Fibroblast of peridontal ligament (primary cell): Measurements from ENCODE around the gene RLIM.
"Not testable (repeated sequence)": the region's sequence is repeated elsewhere in the genome, so short reads cannot be mapped to it uniquely, and the experiment has no call there.

Source experiments
- DNase-seq: peaks from one replicate; pipeline ENCODE4 v3.0.0-alpha.2; 2010; ENCODE audit errors: extremely low read depth

Gene RLIM, protein sequence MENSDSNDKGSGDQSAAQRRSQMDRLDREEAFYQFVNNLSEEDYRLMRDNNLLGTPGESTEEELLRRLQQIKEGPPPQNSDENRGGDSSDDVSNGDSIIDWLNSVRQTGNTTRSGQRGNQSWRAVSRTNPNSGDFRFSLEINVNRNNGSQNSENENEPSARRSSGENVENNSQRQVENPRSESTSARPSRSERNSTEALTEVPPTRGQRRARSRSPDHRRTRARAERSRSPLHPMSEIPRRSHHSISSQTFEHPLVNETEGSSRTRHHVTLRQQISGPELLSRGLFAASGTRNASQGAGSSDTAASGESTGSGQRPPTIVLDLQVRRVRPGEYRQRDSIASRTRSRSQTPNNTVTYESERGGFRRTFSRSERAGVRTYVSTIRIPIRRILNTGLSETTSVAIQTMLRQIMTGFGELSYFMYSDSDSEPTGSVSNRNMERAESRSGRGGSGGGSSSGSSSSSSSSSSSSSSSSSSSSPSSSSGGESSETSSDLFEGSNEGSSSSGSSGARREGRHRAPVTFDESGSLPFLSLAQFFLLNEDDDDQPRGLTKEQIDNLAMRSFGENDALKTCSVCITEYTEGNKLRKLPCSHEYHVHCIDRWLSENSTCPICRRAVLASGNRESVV

DNA sequence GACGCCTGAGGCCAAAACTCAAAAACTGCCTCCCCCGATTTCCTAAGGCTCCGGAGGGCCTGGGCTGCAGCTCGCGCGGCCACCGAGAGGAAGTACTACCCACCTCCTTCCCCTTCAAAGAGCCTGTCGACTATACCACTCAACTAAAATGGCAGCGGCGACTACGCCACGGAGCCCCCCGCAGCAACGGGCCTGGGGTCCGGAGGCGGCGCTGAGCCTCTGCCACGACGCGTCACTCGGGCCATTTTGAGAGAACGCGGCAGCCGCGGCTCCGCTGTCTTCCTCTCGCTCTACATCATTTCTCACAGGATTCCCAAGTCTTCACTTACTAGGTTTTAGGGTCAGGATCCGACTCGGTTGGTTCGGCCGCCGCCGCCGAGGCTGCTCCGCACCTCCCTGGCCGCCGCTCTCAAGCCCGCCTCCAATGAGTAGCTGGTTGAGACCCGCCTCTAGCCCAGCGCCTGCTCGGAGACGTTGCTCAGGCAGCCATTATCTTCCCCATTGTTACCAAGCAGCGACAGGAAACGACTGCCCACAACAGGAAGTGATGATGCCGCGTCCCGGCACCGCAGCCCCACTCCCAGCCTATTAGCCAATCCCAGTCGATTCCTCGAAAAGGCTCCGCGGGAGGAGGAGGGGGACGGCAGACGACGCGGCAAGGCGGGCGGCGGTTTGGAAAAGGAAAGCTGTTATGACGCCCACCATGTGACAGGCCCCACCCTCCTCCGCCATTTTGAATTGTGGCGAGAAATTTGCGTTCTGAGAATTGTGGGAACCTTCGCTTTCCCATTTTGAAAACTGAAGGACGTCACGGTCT, at the start of gene RLIM:
Gene RLIM (minus strand): TSS at position 532 of the 817 bp plus-strand sequence. CDS start 18,647 bp downstream, outside the sequence.
- peak; percentile 94 for DNase-seq

DNA sequence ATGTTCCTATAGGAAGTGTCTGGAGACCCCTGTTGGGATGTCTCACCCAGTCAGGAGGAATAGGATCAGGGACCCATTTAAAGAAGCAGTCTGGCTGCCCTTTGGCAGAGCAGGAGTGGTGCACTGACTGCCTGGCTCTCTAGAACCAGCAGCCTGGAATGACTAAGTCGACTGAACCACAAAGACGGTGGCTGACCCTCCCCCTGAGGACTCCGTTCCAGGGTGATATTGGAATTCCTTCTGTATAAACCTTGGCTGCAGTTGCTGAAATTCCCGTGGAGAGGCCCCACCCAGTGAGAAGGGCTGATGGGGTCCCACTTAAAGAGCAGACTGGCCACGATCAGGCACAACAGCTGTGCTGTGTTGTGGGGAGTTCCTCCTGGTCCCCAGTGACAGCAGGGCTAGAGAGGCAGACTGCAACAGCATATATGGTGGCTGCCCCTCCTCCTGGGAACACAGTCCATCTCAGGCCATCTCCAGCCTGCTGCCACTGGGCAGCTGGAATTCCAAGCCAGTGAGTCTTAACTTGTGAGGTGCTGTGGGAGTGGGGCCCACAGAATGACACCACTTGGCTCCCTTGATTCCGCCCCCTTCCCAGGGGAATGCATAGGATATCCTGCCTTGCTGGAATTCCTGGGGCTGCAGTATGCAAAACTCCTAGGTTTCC, 41.8 kb upstream of the RLIM start:
- peak; percentile 1 for DNase-seq

DNA sequence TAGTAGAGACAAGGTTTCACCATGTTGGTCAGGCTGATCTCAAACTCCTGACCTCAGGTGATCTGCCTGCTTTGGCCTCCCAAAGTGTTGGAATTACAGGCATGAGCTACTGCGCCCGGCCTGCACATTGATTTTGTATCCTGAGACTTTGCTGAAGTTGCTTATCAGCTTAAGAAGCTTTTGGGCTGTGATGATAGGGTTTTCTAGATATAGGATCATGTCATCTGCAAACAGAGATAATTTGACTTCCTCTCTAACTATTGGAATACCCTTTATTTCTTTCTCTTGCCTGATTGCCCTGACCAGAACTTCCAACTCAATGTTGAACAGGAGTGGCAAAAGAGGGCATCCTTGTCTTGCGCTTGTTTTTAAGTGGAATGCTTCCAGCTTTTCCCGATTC, 40.5 kb upstream of the RLIM start:
- DNase-seq, result not testable (repeated sequence)

DNA sequence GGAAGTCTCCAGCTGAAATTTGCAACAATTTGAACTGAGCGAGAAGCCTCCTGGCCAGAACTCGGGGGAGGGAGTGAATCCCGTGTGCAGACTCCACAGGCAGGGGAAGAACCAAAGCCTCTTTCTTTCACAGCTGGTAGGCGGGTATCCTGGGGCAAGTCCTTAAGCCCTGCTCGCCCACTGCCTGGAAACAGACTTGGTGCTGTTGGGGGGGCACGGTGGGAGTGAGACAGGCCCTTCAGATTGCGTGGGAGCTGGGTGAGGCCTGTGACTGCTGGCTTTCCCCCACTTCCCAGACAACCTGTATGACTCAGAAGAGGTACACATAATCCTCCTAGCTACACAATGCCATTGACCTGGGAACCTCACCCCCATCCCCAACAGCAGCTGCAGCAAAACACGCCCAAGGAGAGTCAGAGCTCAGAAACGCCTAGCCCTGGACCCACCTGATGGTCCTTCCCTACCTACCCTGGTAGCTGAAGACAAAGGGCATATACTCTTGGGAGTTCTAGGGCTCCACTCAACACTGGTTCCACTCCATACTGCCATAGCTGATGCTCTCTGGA, 22.4 kb upstream of the RLIM start:
- no peak for DNase-seq

DNA sequence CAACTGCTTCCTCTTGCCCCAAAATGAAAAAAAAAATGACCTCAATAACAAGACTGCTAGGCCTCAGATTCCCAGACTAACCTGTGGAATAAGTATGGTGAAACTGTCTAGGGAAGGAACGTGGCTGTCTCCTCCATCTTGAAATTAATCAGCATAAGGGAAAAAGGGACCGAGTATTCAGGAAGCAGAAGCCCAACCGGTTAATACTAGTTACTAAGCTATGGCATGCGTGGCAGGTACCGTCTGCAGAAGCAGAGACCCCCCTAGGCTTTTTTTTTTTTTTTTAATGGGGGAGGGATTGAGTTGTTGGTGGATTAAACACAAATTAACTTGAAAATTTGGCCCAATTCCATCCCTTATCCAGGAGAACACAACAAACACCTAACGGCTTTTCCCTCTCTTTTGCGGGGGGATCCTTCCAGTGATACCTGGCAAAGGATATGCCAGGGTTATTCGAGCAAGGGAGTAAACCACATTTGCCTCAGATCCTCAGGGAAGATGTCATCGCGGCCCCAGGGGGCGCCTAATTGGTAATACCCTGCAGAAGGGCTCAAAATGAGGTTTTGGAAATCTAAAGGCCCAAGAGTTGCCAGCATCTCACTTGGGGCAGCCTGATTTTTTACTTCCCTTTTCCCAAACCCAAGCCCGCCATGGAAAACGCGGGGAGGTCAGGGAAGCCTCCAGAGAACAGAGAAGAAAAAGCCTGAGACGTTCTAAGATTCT, 893 bp downstream of the RLIM start:
- DNase-seq, result peak; percentile 47

DNA sequence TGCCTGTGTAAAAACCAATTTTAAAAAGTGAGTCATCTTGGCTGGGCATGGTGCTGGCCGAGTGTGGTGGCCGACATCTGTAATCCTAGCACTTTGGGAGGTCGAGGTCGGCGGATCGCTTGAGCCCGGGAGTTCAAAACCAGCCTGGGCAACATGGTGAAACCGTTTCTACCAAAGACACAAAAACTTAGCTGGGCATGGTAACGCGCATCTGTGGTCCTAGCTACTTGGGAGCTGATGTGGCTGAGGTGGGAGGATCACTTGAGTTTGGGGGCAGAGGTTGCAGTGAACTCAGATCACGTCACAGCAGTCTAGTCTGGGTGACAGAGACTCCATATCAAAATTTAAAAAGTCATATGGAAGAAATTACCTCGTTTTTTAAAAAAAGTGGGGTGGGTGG, 7.6 kb downstream of the RLIM start:
- no peak for DNase-seq

DNA sequence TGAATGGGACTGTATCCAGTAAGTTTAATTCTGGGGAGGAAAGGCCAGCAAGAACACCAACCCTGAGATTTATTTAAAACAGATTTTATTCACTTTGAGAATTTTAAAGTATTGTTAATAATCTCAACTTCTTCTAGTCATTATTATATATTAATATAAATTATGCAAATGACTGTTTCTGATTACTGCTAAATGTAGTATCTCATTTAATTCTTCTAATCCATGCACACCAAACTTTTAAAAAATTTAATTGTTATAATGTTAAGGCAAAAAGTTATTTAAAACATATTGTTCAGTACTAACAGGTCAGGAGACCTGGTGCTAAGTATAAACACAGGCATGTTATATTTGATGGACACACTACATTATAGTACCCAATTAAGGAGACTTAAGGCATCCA, 8.1 kb downstream of the RLIM start:
- no peak for DNase-seq

DNA sequence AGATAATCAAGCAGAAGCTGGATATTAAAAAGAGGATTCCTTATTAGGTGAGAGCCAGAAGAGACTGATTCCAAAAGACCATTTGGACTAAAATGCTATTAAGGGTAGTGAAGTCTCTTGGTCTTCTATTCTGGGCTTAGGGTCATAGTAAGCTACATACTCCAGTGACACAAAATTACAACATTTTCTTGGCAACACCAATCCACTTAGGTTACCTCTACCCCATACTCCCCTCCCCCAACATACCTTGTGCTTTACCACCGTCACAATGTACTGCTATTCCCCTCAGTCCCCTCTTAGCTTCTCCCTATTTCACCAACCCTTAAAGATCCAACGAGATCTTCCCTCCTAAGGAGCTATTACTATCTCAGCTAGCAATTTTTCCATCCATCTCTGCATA, 11.4 kb downstream of the RLIM start:
- DNase-seq, result no peak

DNA sequence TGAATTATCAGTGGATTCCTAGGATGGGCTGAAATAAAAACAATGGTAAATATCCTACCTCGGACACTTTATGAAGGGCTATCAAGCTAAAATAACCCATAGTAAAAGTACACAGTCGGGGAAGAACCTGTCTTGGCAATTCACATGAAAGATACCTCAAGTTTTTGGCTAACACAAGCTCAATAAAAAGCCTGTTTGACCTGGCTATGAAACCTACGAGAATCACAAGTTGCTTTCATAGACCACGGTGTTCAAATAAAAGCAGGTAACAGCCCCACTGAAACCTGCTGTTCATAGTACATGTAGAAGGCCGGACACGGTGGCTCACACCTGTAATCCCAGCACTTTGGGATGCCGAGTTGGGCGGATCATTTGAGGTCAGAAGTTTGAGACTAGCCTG, 12.3 kb downstream of the RLIM start:
- no peak for DNase-seq

DNA sequence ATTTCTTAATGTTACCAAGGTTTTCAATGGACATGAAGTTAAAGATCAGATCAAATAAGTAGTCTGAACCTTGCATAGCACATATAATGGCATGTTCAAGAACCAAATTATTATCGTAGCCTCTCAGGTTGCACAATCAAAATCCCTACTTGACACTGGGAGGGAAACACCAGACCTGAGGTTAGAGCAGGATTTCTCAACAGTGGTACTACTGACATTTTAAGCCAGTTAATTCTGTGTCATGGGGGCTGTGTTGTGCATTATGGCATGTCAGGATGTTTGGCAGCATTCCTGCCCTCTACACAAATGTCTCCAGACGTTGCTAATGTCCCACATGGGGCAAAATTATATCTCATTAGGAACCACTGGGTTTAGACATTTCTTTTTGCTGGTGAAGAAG, 20.8 kb downstream of the RLIM start:
- no peak for DNase-seq

DNA sequence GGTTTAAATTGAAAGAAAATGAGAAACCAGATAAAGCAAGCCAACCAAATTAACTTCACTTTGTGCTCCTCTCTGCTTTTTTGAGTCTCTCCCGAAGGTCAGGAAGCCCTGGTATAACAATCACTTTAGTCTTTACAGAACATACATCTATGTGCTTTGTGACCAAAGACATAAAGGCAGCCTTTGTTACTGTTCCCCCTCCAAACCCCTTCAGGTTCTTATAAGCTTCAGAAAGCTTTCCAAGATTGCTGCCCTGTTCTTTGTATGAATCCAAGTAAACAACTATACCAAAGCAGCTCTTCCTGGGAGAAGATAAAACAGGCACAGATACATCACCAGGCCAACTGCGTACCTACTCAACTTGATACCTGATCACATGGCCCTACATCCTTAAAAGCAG, 28.7 kb downstream of the RLIM start:
- DNase-seq, result no peak

DNA sequence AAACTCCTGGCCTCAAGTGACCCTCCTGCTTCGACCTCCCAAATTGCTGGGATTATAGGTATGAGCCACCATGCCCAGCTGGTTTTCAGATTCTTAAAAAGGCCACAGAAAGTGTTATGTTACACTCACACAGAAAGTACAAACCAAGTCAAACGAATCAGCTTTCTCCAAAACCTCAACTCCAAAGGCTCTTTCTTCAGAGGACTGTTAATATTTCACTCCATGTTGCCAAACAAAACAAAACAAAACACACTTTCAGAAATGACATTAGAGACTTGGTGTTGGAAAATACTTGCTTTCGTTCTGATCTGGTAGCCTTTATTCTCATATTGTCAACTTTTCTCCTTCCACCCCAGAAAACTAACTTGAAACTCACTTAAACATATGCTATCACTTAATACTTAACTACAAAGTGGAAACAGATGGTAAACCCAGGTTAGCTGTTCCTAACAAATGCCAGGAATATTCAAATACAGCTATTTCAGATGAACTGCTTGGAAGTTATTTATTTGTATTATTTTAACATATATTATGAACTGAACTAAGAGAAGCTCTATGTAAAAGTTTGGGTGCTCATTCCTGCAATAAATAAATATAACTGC, 34.7 kb downstream of the RLIM start:
- DNase-seq, result peak; percentile 74

DNA sequence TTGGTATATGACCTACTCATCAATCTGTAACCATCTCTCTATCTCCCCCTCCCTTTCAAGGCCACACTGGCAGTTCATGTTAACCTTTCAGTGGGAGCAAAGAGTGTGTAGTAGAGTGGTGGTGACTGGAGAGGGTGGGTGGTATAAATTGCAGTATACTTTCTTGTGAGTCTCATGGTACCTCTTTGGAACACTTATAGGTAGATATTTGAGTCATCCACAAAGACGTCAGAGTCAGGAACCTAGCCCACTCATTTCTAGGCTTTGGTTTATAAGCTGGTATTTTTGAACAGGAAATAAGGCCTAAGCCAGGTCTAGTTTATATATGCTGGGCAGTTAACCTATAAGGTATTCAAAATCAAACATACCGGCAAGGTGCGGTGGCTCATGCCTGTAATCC, 36.3 kb downstream of the RLIM start:
- DNase-seq, result no peak

DNA sequence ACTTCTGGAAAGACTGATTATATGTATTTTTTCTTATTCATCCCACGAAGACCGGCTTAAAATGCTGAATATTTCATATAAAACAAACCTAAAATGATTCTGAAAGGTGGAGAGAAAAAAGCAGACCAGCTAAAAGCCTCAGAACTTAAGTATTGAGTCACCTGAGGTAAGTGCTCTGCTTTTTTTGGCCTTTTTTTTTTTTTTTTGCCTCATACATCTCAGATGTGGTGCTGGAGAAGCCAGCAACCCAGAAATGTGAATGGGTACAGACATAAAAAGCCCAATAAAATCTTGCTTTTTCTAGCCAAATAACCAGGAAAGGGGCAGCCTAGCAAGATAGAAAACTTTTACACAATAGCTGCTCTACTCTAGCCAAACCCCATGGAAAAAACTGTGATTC, 57.0 kb downstream of the RLIM start:
- DNase-seq, result no peak

DNA sequence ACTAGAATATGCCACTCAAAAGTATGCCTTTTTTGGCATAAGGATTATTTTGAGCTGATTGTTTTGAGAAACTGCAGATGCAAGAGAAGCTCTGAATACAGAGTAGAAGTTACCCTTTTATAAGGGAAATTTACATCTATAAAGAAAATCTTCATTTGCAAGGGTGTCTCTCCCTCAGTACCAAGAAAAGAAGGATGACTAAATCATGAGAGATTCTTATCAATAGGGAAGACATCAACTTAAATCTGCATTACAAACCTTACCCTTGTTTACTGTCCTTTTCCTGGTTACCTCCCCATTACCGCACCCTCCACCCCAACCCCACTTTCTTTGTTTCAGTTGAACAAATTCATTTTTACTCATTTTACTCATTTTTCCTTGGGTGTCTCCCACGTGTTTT, 62.5 kb downstream of the RLIM start:
- DNase-seq, result no peak

DNA sequence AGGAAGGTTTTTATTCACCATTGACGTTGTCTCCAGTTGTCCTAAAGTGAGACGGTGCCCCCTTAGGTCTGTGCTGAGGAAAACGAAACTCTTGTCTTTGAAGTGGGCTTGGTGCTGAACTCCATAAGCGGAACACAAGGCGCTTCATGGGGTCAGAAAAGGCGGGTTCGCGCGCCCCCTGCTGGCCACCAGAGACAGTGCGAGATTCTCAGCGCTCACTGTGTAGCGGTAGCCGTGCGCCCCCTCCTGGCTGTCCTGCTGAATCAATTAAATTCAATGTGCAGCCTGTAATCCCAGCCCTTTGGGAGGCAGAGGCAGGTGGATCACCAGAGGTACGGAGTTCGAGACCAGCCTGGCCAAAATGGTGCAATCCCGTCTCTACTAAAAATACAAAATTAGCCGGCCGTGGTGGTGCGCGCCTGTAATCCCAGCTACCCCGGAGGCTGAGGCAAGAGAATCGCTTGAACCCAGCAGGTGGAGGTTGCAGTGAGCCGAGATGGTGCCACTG, 64.1 kb downstream of the RLIM start:
- DNase-seq, result peak; percentile 69

DNA sequence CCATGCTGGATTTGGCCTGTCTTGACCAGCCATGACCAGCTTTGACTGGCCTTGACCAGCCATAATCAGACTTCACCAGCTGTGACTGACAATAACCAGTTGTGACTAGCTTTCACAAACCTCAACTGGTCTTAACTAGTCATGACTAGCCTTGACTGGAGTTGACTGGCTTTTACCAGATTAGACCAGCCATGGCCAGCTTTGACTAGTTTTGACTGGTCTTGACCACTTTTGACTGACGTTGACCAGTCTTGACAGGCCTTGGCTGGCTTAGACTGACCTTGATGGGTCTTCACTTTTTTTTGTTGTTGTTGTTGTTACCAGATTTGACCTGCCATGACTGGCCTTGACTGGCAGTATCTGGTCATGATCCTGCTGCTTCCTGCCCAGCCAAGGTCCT, 67.4 kb downstream of the RLIM start:
- DNase-seq, result no peak

DNA sequence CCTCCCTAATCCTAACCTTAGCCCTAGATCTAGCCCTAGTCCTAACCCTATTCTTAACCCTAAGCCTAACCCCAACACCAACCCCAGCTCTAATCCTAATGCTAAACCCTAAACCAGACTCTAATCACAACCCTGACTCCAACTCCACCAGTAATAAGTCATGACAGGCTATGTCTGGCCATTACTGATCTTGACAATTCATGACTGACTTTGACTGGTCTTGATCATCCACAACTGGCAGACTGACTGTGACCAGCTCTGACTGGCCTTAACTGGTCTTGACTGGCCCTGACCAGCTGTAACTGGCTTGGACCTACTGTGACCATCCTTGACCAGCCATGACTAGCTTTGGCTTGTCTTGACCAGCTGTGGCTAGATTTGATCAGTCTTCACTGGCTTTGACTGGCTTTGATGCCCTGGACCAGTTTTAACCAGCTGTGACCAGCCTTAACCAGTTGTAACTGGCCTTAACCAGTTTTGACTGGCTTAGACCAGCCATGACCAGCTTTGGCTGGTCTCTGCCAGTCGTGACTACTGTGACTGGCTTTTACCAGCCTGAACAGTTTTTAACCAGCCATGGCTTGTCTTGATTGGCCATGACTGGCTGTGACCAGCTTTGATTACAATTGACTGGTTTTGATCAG, 68.4 kb downstream of the RLIM start:
- no peak for DNase-seq

DNA sequence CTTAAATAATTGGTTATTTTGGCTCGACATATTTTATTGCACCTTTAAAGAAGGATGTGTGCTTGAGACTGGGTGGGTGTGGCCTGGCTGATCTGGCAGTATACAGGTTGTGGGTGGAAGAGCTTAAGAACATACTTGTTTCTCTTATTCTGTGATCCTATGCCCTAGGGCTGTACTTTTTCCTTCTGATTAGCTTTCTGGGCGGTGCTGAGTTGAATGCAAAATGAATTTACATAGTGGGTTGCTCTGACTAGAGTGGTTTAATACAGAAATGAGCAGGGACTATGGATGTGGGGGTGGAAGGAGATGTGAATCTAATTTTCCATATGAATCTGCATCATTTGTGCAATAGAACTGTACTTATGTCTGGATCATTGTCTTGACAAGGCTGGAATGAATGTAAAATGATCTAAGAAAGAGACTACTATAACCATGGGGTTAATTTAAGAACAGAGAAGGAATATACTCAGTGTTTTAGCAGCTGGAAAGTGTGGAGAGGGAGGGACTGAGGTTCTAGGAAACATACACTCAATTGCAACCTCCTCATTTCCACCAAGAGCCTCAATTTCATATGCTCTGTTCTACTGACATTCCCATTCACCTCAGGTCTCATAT, 73.7 kb downstream of the RLIM start:
- no peak for DNase-seq
